Activated CD8-positive, alpha-beta memory T cell treated with anti-CD3 and anti-CD28 coated beads, Interleukin-2, amount 50 U/mL, for 48 hours (primary cell): ENCODE measurements around the gene KCNK3.

ENCODE experiments used
- DNase-seq: peaks from one replicate; pipeline ENCODE4 v3.0.0-alpha.2; 2020

The KCNK3 gene

GRCh38 chr2:26692897-26693849, 651 bp downstream of the KCNK3 start:
- DNase-seq: no peak

GRCh38 chr2:26694001-26694400, 1.5 kb downstream of the KCNK3 start:
- DNase-seq: no peak

DNA sequence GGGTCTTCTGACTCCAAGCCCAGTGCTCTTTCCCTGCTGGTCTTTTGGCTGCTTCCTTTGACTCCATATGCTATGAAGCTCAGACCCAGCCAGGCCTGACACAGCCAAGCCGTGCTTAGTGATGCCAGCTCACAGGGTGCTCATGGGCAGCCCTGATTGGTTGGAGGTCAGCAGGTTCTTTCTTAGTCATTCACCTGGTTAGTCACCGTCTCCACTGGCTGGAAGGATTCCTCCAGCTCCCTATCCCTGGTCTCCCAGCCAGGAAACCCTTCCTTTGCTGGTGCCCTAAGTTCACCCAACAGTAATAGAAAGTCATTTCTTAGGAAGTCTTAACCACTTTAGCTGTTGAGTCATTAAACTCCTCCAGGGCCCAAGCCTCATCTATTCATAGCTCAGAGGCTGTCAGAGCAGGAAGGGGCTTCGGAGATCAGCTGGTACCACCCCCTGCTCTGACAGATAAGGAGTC, 3.9 kb downstream of the KCNK3 start:
- DNase-seq: no peak

- DNase-seq: no peak
Observed at GRCh38 chr2:26697425-26697824, 4.9 kb downstream of the KCNK3 start.

DNA sequence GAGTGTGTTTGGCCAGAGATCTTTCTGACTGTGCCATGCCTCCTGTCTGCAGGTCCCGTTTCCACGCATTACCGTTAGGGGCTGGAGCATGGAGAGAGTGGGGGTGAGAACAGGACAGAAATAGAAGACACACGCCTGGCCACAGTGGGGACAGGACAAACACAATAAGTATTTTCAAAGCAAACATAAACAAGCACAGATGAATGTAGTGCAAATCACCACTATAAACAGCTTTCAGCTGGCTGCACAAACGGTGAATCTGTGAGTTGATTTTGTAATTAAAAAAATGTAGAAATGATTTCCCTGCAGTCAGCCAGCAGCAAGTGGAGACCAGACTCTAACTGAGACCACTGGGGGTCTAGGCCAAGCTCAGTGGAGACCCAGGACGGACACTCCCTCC, 6.8 kb downstream of the KCNK3 start:
- DNase-seq: no peak

- DNase-seq: no peak
Observed at GRCh38 chr2:26700078-26700477, 7.6 kb downstream of the KCNK3 start.

DNA sequence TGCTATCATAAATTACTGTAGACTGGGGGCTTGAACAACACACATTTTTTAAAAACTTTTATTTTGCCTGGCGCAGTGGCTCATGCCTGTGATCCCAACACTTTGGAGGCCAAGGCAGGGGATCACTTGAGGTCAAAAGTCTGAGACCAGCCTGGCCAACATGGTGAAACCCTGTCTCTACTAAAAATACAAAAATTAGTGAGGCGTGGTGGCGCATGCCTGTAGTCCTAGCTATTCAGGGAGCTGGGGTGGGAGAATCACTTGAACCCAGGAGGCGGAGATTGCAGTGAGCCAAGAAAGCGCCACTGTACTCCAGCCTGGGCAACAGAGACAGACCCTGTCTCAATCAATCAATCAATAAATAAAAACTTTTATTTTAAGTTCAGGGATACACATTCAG, 9.1 kb downstream of the KCNK3 start:
- no peak for DNase-seq

- no peak for DNase-seq
Observed at GRCh38 chr2:26702025-26702424, 9.5 kb downstream of the KCNK3 start.

GRCh38 chr2:26704441-26704977, 12.0 kb downstream of the KCNK3 start:
- DNase-seq: no peak

- no peak for DNase-seq
Observed at GRCh38 chr2:26705126-26705525, 12.6 kb downstream of the KCNK3 start.

GRCh38 chr2:26706093-26706492, 13.6 kb downstream of the KCNK3 start:
- DNase-seq: no peak

DNA sequence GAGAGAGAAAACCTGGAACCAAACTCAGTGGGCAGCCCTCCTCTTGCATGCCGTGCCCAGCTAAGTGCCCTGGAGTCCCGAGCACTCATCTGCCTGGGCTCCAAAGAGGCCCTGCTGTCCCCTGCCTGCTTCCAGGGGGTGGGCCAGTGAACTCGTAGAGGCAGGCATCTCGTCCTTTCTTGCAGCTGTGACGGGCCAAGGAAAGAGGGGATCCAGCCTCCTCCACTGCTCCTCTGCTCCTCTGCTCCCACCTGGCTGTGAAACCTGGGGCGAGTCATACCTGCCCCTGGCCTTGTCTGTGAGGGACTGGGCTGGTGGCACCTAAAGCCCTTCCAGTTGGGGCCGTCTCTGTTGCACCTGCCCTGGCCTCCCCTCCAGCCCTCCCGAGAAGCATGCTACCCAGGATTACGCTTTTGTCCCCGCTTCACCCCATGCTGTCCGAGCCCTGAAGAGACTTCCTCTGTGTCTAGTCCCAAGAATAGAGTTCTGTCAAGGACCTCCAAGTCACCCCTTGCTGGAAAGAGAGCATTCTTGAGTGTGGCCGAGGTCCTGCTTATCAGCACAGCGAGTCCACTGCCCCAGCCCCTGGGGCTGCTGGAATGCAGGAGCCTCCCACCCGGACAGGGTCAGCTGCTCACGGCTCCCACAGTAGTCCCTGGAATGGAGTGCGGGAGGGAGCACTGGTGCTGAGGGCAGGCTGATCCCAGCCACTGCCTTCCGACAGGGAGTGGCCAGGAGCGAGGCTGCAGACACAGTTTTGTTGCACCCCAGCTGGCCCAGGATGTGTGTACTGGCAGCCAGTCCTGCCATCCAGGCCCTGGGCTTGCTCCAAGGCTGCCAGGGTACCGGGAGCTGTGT, 14.3 kb downstream of the KCNK3 start:
- DNase-seq: no peak

GRCh38 chr2:26707747-26708146, 15.2 kb downstream of the KCNK3 start:
- no peak for DNase-seq

GRCh38 chr2:26708457-26708856, 15.9 kb downstream of the KCNK3 start:
- DNase-seq: no peak

DNA sequence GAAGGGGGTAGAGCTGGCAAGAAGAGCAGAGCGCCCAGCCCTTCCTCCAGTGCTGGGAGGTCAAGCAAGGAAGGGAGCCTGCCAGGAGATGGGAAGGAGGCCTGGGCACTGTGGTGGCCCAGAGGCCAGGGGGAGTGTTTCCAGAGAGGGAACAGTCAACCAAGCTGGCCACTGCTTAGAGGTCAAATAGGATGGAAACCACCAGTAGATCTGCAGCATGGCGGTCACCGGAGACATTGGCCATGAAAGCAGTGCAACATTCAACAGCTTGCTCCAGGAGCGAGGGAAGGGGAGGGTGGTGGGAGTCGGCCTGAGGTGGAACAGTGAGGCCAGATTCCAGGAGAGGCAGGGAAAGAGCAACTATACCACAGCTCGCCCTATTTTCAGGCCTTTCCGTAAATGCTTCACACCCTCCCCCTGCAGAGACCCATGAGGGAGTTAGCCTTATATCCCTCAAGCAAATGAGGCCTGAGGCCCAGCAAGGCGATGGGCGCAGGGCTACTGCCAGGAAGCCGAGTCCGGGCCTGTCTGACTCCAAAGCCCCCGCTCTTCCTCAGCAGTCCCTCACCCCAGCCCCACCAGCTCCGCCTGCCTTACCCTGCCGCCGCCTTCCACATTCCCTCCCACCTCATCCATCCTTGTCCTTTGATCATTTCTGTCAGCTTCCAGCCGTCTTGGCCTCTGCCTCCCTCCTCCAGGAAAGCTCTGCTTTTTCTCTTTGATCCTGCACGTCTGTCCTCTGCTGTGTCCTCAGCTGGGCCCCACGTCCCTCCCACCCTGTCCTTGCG, 17.0 kb downstream of the KCNK3 start:
- DNase-seq: no peak

GRCh38 chr2:26710145-26710544, 17.6 kb downstream of the KCNK3 start:
- no peak for DNase-seq

DNA sequence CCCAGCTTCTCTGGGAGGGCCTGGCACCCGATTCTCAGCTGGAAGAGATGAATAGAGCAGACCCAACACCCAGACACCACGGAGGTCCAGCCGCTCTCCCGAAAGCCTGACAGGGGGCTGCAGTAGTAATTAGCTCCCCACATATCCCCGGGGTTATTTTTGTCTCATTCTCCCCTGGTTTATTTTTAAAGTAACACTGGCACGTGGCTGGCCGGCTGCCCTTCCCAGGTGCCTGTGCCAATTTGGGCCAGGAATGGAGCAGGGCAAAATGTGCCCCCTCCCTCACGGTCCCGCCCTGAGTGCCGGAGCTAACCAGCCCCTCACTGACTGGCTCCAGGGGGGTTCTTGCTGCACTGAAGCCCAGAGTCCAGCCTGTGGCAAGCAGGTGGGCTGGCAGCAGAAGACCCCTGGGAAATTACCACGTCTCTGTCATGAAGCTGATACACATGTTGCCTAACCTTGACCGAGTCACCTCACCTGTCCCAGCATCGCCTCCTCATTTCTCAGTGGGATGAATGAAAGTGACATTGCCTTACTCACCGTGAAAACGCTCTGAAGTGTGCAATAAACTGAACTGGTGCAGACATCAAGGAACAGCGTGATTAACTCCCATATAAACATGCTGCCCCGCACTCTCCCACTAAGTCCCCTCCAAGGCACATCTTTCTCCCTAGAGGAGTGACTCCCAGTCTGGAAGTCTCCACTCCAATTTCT, 18.4 kb downstream of the KCNK3 start:
- no peak for DNase-seq

GRCh38 chr2:26711457-26712161, 19.1 kb downstream of the KCNK3 start:
- no peak for DNase-seq

DNA sequence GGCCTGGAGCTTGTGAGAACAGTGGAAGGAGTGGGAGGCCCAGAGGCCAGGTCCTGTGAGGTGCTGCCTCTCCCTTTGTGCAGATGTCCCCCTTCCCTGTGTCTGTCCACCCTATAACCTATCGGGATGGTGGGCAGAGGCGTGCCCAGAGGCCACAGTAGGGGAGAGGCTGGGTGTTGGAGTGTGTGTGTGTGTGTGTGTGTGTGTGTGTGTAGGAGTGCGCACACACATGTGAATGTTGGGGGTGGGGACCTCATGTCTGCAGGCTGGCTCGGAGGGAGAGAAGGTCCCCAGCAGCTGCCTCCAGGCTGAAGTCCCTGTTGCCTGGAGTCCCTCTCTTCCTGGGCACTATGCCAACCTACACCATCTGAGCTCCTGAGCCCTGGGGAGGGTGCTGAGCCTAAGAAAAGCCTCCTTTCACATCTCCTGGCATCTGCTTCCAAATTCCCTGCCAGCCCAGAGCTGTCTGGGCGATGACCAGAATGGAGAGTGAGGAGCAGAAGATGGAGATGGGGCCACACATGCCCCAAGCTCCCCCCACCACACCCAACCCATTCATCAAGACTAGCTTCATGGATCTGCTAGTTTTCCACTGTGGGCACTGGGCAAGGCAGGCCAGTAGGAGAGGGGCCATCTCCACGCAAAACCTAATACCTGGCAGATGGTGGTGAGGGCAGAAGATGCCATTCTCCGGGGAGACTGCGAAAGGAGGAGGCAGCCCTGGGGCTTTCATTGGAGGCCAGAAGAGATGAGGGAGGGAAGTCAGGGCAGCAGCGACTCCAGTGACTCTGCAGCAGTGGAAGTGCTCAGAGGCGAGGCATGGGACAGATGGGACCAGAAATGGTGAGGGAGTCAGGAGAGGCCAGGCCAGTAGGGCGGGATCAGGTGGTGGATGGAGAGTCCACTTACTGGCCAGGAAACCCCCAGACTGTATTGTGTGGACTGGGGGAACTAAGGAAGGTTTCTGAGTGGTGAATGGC, 20.3 kb downstream of the KCNK3 start:
- DNase-seq: no peak
